Left lobe of liver (tissue), 2 donors: Measurements from ENCODE around the gene MN1. TPM values are rescaled to one million over a fixed set of nuclear protein-coding genes. Genes with fewer than 3 reads are reported as not detected.

Experiments used
- ATAC-seq: fragments of 200-7000 bp; cut with Tn5 transposase; one replicate; pipeline ENCODE4 v1.9.1; 2020; ENCODE audit warnings: mild to moderate bottlenecking, moderate library complexity
- DNase-seq: peaks from one replicate; pipeline ENCODE4 v3.0.0-alpha.2; 2020; ENCODE audit warnings: low spot score
- total RNA-seq: library from RNA; stranded (reverse); gene quantifications from one replicate; pipeline ENCODE4 v1.2.1, GENCODE V29; 2021
- donor health status: DM: no; HTN: no; CAD: no; lungs with moderate emphysema.
- donor health status: DM: no; HTN: yes; CAD: no.

MN1 gene
- total RNA-seq, 1 donor from 2014 or later, result 1.2 TPM

DNA sequence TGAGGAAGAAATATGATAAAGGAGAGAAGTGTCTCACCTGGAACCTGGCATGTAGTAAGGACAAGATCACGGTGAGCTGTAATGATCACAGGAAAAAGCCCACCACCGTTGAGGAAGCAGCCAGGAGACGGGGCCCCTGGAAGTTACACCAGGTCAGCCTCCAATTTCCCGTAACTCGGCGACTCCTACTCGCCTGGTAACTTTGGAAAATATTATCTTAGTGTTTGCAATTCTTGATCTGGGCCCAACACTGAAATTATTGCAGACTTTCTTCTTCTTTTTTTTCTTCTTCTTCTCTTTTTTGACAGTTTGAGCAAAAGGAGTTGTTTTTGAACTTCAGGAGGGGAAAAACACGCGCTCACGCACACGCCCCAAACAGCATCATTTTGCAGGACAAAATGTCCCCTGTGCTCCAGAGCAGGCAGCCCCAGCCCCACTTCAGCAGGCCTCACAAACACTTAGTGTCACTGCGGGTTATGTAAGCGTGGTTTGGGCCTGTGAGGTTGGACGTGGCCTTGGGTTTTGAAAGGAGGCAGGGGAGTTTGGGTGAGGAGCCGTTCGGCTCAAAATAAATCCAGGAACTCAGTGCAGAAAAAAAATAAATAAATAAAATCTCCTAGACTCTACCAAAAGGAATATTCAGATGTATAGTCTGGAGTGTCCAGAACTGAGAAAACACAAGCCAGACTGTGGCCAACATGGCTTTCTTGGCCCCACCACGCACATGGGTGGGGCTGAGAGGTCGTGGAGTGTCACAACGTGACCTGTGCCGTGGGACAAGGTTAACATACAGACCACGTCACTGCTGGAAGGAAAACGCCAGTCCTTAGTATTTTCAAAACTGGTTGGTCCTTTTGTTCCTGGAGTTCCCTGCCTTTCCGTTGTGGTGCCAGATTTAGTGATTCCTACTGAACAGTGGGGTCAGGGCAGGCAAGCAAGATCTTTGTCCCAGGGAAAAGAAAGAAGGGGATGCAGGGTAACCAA lies 26.3 kb upstream of the MN1 start:
- ATAC-seq (no peak), DNase-seq (no peak)

- no peak for DNase-seq
- peak; percentile 26 for ATAC-seq
These were observed 23.6 kb upstream of the MN1 start for GRCh38 chr22:27825174-27825573.

DNA sequence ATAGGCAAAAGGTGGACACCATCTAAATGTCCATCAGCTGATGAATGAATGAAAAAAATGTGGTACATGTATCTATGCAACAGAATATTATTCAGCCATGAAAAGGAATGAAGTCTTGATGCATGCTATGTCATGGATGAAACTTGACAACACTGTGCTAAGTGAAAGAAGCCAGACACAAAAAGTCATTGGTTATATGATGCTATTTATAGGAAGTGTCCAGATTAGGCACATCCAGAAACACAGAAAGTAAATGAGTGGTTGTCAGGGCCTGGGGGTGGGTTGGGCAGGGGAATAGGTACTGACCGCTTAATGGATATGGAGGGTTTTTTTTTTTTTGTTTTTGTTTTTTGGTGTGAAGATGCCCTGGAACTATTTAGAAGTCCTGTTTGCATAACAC lies 21.7 kb upstream of the MN1 start:
- ATAC-seq, result no peak
- no peak for DNase-seq

DNA sequence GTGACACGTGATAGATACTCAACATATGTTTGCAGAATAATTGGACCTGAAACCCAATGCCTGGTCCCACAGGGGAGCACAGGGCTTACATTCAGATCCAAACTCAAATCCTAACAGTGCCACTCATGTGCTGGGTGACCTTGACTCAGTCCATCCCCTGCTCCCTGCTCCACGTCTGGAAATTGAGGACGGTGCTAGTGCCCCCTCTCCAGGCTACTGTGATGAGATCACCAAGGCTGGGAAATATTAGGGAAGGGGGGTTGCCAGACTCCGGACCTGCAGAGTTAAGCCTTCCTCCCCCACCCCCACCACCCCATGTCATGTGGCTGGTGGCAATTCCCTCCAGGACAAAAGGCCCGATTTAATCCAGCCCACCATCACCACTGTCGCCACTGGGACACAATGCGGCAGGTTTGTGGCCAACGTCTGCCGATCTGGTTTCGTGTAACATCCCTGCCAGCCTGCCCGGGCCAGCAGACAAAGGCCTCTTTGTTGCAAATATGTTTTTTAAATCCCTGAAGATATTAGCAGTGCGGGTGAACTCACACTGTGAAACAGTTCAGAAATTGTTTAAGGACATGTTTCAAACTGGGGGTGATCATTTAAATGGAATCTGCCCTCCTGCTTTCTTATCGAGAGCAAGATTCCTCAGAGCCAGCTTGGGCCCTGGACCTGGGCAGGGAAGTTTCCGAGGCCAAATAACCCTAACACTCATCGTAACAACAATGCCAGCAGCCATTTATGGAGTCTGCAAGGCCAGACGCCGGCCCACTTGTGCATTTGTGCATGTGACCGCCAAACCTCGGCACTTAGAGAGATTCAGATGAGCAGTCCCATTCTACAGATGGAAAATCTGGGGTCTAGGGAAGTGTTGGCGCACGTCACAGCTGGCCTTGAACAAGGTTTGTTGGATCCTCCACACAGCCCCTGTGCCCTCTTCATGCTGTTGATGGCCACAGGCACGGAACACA lies 19.6 kb upstream of the MN1 start:
- no peak for ATAC-seq

DNA sequence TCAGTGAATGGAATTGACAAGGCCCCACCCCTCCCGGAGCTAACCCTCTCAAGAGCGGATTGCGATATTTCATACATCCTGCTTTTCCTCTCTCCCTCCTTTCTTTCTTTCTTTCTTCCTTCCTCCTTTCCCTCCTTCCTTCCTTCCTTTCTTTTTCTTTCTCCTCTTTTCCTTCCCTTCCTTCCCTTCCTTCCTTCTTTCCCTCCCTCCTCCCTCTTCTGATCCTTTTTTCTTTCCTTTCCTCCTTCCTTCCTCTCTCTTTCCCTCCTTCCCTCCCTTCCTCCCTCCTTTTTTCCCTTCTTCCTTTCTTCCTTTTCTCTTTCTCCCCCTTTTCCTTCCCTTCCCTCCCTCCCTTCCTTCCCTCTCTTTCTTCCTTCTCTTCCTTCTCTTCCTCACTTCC lies 15.0 kb upstream of the MN1 start:
- DNase-seq, result no peak
- ATAC-seq, result no peak

More for the DNA sequence above, 19.6 kb upstream of the MN1 start:
- no peak for DNase-seq

GRCh38 chr22:27815826-27816530 lies 14.4 kb upstream of the MN1 start:
- DNase-seq, result no peak

DNA sequence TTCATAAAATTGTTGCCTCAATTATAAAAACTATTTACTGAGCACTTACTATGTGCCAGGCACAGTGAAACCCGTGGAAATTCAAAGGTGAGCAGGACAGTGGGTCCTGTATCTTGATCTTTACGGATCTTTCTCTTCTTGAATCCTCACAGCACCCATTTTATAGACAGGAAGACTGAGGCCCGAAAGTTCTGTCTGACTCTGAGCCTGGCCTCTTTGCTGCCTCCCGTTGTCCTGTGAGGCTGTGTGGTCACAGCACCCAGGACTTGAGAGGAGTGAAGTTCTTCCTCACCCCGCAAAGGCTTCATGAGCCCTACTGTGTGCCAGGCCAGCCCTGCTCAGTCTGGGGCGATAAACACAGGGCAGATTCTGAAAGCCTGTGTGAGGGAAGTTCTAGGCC lies 13.4 kb upstream of the MN1 start:
- DNase-seq (no peak), ATAC-seq (no peak)

More at GRCh38 chr22:27815826-27816530, 14.4 kb upstream of the MN1 start:
- ATAC-seq, result no peak

GRCh38 chr22:27811778-27812177 lies 10.2 kb upstream of the MN1 start:
- no peak for ATAC-seq

DNA sequence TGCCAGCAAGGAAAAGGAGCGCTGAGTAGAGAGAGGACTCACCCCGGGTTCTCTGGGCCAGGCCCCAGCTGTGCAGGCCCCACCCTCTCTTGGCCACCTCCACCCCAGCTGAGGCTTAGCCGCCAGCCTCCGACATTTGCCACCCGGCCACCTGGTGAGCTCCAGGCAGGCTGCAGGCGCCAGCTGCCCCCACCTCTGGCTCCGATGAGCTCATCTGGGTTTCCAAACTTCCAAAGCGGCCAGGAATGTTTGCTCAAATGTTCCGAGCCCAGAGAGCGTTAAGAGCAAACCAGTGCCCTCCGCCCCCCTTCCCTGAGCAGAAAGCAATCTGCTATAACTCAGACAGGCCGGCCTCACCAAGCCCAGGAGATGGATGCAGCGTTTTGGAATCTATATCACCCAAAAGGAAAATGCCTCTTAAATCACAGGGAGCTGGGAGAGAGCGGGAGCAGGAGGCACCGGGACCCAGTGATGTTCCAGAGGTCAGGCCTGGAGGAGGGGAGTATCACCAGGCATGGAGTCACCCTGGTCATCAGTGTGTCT lies 9.1 kb upstream of the MN1 start:
- ATAC-seq (peak; percentile 89), DNase-seq (peak; percentile 63)

More at GRCh38 chr22:27811778-27812177, 10.2 kb upstream of the MN1 start:
- no peak for DNase-seq

DNA sequence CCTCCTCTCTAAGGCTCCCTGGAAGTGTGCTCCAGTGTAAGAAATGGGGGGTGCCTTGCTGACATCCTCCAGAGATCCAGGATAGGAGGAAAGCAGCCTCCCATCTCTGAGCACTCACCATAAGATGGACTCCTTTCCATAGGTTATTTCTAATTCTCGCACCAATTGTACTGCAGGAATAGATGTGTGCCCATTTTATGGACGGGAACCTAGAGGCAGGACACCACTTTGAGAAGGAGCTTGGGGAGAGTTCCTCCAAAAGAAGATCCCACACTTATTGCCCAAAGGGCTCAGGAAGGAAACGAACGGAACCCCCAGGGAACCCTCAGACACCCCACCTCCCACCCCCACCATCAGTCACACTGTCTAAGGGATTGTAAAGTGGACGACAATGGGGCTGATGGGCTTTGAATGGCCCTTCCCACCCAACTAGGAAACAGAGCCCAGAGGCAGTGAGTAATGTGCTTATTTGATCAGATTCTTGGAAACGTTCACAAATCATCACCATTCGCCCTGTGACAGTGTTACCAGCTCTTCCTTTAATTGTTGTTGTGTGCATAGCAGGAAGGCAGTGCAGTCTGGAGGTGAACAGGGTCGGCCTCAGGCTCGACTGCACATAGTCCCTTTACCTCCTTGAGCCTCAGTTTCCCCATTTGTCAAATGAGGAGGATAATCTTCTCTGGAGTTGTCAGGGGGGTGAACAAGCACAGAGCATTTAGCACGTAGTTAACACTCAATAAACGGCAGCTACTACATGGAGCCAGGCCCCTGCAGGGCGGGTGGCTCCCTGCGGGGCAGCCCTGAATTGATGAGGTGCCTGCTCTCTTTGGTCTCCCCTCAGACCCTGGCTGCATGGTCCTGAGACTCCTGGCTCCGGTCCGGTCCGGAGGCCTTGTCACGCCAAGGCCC lies 8.4 kb upstream of the MN1 start:
- DNase-seq, result no peak
- no peak for ATAC-seq

DNA sequence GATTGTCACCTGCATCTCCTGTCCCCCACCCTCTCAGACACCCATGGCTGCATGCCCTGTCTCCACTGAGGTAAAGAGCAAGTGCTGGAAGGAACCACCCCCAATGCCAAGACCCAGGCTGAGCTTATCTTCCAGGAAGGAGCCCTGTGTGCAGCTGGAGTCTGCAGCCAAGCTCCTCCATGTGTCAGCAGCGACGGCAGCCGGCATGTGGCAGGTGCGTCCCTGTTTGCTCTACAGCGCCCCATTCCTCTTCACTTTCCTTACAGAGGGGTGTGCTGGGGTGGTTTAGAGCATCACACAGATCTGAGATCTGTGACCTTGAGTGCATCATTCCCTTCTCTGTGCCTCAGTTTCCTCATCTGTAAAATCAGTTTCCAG lies 7.7 kb upstream of the MN1 start:
- DNase-seq (no peak), ATAC-seq (no peak)

DNA sequence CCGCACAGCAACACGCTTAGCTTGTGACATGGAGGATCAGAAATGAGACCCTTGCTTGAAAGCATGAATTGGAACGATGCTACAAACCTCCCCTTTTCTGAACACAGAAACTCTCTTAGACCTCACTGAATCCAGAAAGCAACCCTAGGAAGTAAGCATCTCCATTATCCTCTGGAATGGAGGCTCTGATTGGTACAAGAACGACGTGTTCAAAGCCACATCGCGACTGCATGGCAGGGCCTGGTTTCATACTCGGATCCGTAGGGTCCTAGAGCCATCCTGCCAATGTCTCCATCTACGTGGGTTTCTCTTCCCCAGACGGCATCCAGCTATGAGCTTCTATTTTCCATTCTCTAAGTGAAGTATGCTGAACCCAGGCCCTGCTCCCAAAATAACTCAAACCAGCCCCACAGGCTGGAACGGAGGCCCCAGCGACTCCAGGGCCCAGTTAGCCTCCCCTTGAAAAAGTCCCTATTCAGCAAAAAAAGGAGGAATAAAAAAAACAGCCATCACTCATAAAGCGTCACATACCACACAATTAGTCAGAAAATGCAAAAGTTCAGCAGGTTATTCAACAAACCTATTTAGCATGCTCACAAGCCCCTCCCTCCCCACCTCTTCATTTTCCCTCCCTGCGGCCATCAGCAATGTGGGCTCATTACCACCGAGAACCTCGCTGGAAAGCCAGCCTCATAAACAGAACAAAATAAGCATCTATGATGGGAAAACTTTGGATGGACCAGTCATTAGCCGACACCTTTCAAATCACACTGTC lies 7.1 kb upstream of the MN1 start:
- no peak for DNase-seq
- ATAC-seq, result no peak

- DNase-seq (no peak), ATAC-seq (no peak)
These were observed 4.3 kb upstream of the MN1 start for GRCh38 chr22:27805841-27806240.

GRCh38 chr22:27804470-27805297 lies 3.1 kb upstream of the MN1 start:
- DNase-seq, result peak; percentile 66
- ATAC-seq, result peak; percentile 61

DNA sequence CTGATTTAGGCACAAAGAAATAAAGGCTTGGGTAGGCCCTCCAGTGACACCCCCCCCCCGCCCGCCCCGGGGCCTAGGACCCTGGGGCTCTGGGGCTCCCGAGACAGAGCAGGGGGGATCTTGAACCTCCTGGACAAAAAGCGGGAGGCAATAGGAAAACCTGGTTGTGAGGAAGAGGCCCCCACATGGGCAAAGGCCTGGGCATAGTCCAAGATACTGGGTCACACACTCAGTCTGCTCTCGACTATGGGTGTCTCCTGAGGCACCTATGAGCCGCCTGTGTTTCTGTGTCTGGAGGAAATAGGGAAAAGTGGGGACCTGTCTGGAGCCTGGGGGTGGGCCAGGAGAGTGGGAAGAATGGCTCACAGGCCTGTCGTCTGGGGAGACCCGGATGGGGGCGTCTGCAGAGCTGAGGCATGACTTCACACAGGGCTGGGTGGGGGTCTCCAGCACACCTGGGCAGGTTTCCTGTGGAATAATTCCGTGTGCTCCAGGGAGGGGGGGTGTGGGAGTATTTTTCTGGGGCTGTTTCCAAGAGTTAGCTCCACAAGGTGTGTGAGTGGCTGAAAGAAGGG lies 2.4 kb upstream of the MN1 start:
- no peak for ATAC-seq
- DNase-seq, result no peak

DNA sequence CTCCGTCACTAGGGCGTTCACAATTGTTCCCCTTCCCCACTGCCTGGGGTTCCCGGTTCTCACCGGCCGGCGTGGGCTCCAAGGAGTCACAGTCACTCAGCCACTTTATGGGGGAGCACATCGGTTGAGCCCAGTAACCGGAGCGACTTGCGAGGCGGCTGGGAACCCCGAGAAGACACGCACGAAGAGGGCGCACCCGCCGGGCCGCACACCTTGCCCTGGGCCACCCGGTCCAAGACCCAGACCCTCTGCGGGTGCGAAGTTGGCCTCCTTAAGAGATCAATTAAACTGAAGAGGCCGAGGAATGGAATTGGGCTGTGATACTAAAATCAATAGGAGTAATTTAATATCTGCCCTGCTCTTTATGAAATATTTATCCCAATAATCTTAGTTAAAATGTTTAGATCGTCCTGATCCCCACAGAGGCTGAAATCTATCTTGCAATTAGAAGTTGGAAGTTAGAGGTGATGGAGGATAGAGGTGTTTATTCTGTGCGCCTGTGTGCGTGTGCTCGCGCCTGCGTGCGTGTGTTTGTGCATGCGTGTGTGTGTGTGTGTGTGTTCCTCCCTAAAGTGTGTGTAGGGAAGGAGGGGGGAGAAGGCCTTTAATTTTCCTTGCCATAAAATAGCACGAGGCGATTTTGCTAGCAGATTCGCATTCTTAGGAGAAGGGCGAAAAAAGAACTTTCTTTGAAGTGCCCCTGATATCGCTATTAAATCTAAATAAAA lies 954 bp upstream of the MN1 start:
- ATAC-seq, result peak; percentile 16
- DNase-seq, result no peak

GRCh38 chr22:27801202-27801615 lies 347 bp downstream of the MN1 start:
- DNase-seq (no peak), ATAC-seq (peak; percentile 53)
